H9 (cell line): Measurements from ENCODE around the gene CFAP65. TPM values are rescaled to one million over a fixed set of nuclear protein-coding genes. Genes with fewer than 3 reads are reported as not detected.

Experiments
- DNase-seq: peaks from one replicate; pipeline ENCODE4 v3.0.0-alpha.2; 2017
- H2AFZ ChIP-seq: one replicate; pipeline ENCODE4 v1.6.1; 2013; ENCODE audit warnings: mild to moderate bottlenecking, low read length, control low read depth, moderate library complexity
- H2AK5ac ChIP-seq: 2 replicates; pipeline ENCODE4 v1.6.1; 2013; ENCODE audit warnings: low read length, control low read depth, mixed read lengths; ENCODE audit not compliant: insufficient read length
- H2BK120ac ChIP-seq: one replicate; pipeline ENCODE4 v1.6.1; 2013; ENCODE audit warnings: low read depth, mild to moderate bottlenecking, low read length, control low read depth, inconsistent platforms; ENCODE audit not compliant: poor library complexity, severe bottlenecking
- H2BK12ac ChIP-seq: 2 replicates; pipeline ENCODE4 v1.6.1; 2013; ENCODE audit warnings: low read length, control low read depth, mixed read lengths, low read depth; ENCODE audit not compliant: insufficient read length
- H2BK15ac ChIP-seq: 2 replicates; pipeline ENCODE4 v1.6.1; 2013; ENCODE audit warnings: low read depth, low read length, control low read depth
- H2BK20ac ChIP-seq: one replicate; pipeline ENCODE4 v1.6.1; 2013; ENCODE audit warnings: low read depth, mild to moderate bottlenecking, low read length, control low read depth, inconsistent platforms; ENCODE audit not compliant: poor library complexity, severe bottlenecking
- H2BK5ac ChIP-seq: 2 replicates; pipeline ENCODE4 v1.6.1; 2013; ENCODE audit warnings: low read length, control low read depth, mixed read lengths; ENCODE audit not compliant: insufficient read length
- H3K14ac ChIP-seq: 2 replicates; pipeline ENCODE4 v1.6.1; 2013; ENCODE audit warnings: low read length, control low read depth; ENCODE audit not compliant: insufficient read depth
- H3K18ac ChIP-seq: 2 replicates; pipeline ENCODE4 v1.6.1; 2013; ENCODE audit warnings: low read depth, mild to moderate bottlenecking, mixed read lengths, low read length, control low read depth; ENCODE audit not compliant: insufficient read length
- H3K23ac ChIP-seq: 2 replicates; pipeline ENCODE4 v1.6.1; 2013; ENCODE audit warnings: low read length, control low read depth, mixed read lengths, low read depth; ENCODE audit not compliant: insufficient read length
- H3K23me2 ChIP-seq: 2 replicates; pipeline ENCODE4 v1.6.1; 2013; ENCODE audit warnings: low read depth, mild to moderate bottlenecking, mixed read lengths, low read length, control low read depth; ENCODE audit not compliant: insufficient read length, poor library complexity, severe bottlenecking
- H3K27ac ChIP-seq: 2 replicates; pipeline ENCODE4 v1.5.1; 2013; ENCODE audit warnings: low read length, control low read depth, mixed read lengths, low read depth; ENCODE audit not compliant: insufficient read length
- H3K27me3 ChIP-seq: 2 replicates; pipeline ENCODE4 v1.6.1; 2013; ENCODE audit warnings: low read length, control low read depth, inconsistent platforms; ENCODE audit not compliant: insufficient read depth
- H3K4ac ChIP-seq: 2 replicates; pipeline ENCODE4 v1.6.1; 2013; ENCODE audit warnings: low read depth, mild to moderate bottlenecking, control low read depth, inconsistent platforms, low read length, moderate library complexity
- H3K4me1 ChIP-seq: 2 replicates; pipeline ENCODE4 v1.6.1; 2013; ENCODE audit warnings: low read length, control low read depth, inconsistent platforms; ENCODE audit not compliant: insufficient read depth
- H3K4me2 ChIP-seq: 2 replicates; pipeline ENCODE4 v1.6.1; 2013; ENCODE audit warnings: low read length, control low read depth, mixed read lengths; ENCODE audit not compliant: insufficient read length, insufficient read depth
- H3K56ac ChIP-seq: 2 replicates; pipeline ENCODE4 v1.6.1; 2013; ENCODE audit warnings: low read depth, mild to moderate bottlenecking, mixed read lengths, low read length, control low read depth; ENCODE audit not compliant: insufficient read length
- H3K79me1 ChIP-seq: 2 replicates; pipeline ENCODE4 v1.6.1; 2013; ENCODE audit warnings: low read depth, mild to moderate bottlenecking, moderate library complexity, low read length, control low read depth, inconsistent platforms; ENCODE audit not compliant: insufficient read depth, poor library complexity, severe bottlenecking
- H3K79me2 ChIP-seq: 2 replicates; pipeline ENCODE4 v1.6.1; 2013; ENCODE audit warnings: low read length, control low read depth, inconsistent platforms; ENCODE audit not compliant: insufficient read depth
- H3K9ac ChIP-seq: 2 replicates; pipeline ENCODE4 v1.6.1; 2013; ENCODE audit warnings: low read length, control low read depth, mixed read lengths; ENCODE audit not compliant: insufficient read length; ENCODE audit errors: extremely low read depth
- H3K9me3 ChIP-seq: one replicate; pipeline ENCODE4 v1.6.1; 2013; ENCODE audit warnings: low read depth, low read length, inconsistent platforms; ENCODE audit not compliant: control insufficient read depth
- H3T11ph ChIP-seq: one replicate; pipeline ENCODE4 v1.6.1; 2013; ENCODE audit warnings: mild to moderate bottlenecking, low read length, control low read depth, inconsistent platforms
- H4K20me1 ChIP-seq: one replicate; pipeline ENCODE4 v1.6.1; 2013; ENCODE audit not compliant: control insufficient read depth, insufficient read length, insufficient read depth
- H4K5ac ChIP-seq: 2 replicates; pipeline ENCODE4 v1.6.1; 2013; ENCODE audit warnings: low read depth, mild to moderate bottlenecking, mixed read lengths, low read length, control low read depth; ENCODE audit not compliant: insufficient read length
- H4K8ac ChIP-seq: replicated peaks from 2 replicates; pipeline ENCODE4 v1.6.1; 2013; ENCODE audit warnings: low read length, control low read depth, mixed read lengths, low read depth; ENCODE audit not compliant: insufficient read length
- H4K91ac ChIP-seq: 2 replicates; pipeline ENCODE4 v1.6.1; 2013; ENCODE audit warnings: low read depth, mild to moderate bottlenecking, moderate library complexity, mixed read lengths, low read length, control low read depth; ENCODE audit not compliant: insufficient read length
- H3K27ac Mint-ChIP-seq, 3 experiments: 2 replicates in 2 of 3; 3 replicates in 1 of 3; pipeline ENCODE4 v1.8.0; 2020 to 2021; ENCODE audit warnings: mixed read lengths in 3 of 3, mild to moderate bottlenecking in 1 of 3, moderate library complexity in 1 of 3
- H3K27me3 Mint-ChIP-seq: 2 replicates; pipeline ENCODE4 v1.8.0; 2021; ENCODE audit warnings: low read depth, mild to moderate bottlenecking, moderate library complexity, mixed read lengths
- H3K36me3 Mint-ChIP-seq, 3 experiments: 2 replicates in 2 of 3; 3 replicates in 1 of 3; pipeline ENCODE4 v1.8.0; 2020 to 2021; ENCODE audit warnings: low read depth in 3 of 3, mixed read lengths in 3 of 3; ENCODE audit not compliant: insufficient read depth in 1 of 3
- H3K4me1 Mint-ChIP-seq, 2 experiments: 2 replicates each; pipeline ENCODE4 v1.8.0; 2020; ENCODE audit warnings: mixed read lengths in 2 of 2
- H3K4me3 Mint-ChIP-seq, 2 experiments: 2 replicates in 1 of 2; 3 replicates in 1 of 2; pipeline ENCODE4 v1.8.0; 2020 to 2021; ENCODE audit warnings: mild to moderate bottlenecking in 2 of 2, mixed read lengths in 2 of 2, moderate library complexity in 1 of 2
- H3K9me3 Mint-ChIP-seq, 2 experiments: 2 replicates in 1 of 2; 3 replicates in 1 of 2; pipeline ENCODE4 v1.8.0; 2020; ENCODE audit warnings: mild to moderate bottlenecking in 2 of 2, mixed read lengths in 2 of 2, moderate library complexity in 1 of 2
- WGBS: extraction: QIAGEN DNeasy Blood & Tissue Kit; methylation state at CpG from one replicate; pipeline ENCODE4 v1.1.7; 2013; ENCODE audit warnings: missing lambda C conversion rate, low lambda C conversion rate, mixed read lengths; ENCODE audit not compliant: insufficient read length; ENCODE audit errors: extremely low coverage; 5-methylcytosine and 5-hydroxymethylcytosine counted together
- total RNA-seq: library from RNA; stranded (reverse); gene quantifications from 2 replicates; pipeline ENCODE4 v1.2.1, GENCODE V29; 2021
- TF ChIP-seq, protein P1 (sequence below): fragments of 200-600 bp; sonication (generic); conservative IDR thresholded peaks from 3 replicates; pipeline ENCODE4 v1.8.0; 2021; ENCODE audit warnings: antibody characterized with exemption, mild to moderate bottlenecking

The CFAP65 gene
- total RNA-seq, 1 experiment from 2014 or later: 0.20 TPM

DNA sequence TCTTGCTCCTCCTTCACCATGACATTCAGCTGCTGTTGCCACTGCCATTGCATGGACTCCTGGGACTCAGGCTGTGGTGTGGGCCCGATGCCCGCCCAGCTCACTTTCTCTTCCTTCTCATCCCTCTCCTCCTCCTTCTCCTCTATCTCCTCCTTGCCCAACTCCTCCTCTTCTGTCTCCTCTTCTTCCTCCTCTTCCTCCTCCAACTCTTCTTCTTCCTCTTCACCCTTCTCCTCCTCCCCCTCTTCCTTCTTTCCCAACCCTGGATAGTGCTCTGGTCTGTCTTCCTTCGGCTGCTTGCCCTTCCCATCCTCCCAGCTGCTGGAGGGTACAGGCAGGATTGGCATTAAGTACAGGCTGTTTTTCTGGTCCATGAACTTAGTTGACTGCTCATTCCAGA, 37.3 kb downstream of the CFAP65 start:
- Histone ChIP-seq H2BK120ac (no peak overlapping the region), H2AFZ (no peak overlapping the region), H4K8ac (no peak overlapping the region), H2BK20ac (no peak overlapping the region), H4K20me1 (no peaks in the 10 kb centered on the region), H3T11ph (no peak overlapping the region), H3K4me1 (peaks cover 6% of the 10 kb centered on the region; the same call in 1 of the 2 replicates), H3K27me3 (peaks cover 53% of the 10 kb centered on the region), H3K9ac (no peak overlapping the region), H3K23me2 (peaks cover 10% of the 10 kb centered on the region), H3K23ac (no peak overlapping the region), H3K56ac (no peak overlapping the region), H3K18ac (no peak overlapping the region), H3K9me3 (no peaks in the 10 kb centered on the region), H3K79me1 (no peaks in the 10 kb centered on the region), H3K4ac (no peak overlapping the region), H4K5ac (no peak overlapping the region), H4K91ac (no peak overlapping the region), H2AK5ac (no peak overlapping the region), H3K14ac (no peak overlapping the region), H2BK5ac (no peak overlapping the region), H3K27ac (no peak overlapping the region), H2BK12ac (no peak overlapping the region), H3K79me2 (no peaks in the 10 kb centered on the region), H2BK15ac (no peak overlapping the region), H3K4me2 (no peak overlapping the region)
- no peaks in the 10 kb centered on the region for H3K9me3 Mint-ChIP-seq
- H3K36me3 Mint-ChIP-seq: no peaks in the 10 kb centered on the region
- no CpG with 5 or more reads among the region's 3 CpGs for WGBS
- H3K4me1 Mint-ChIP-seq: peaks cover 22 to 26% of the 10 kb centered on the region in 2 experiments
- H3K27ac Mint-ChIP-seq: no peak overlapping the region
- H3K4me3 Mint-ChIP-seq: no peak overlapping the region
- TF ChIP-seq, protein P1, sequence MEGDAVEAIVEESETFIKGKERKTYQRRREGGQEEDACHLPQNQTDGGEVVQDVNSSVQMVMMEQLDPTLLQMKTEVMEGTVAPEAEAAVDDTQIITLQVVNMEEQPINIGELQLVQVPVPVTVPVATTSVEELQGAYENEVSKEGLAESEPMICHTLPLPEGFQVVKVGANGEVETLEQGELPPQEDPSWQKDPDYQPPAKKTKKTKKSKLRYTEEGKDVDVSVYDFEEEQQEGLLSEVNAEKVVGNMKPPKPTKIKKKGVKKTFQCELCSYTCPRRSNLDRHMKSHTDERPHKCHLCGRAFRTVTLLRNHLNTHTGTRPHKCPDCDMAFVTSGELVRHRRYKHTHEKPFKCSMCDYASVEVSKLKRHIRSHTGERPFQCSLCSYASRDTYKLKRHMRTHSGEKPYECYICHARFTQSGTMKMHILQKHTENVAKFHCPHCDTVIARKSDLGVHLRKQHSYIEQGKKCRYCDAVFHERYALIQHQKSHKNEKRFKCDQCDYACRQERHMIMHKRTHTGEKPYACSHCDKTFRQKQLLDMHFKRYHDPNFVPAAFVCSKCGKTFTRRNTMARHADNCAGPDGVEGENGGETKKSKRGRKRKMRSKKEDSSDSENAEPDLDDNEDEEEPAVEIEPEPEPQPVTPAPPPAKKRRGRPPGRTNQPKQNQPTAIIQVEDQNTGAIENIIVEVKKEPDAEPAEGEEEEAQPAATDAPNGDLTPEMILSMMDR: no peak
- peaks cover 97% of the 10 kb centered on the region for H3K27me3 Mint-ChIP-seq
- no peak for DNase-seq
